ENCODE results near the gene LTBP4. TPM values are rescaled to one million over a fixed set of nuclear protein-coding genes. Genes with fewer than 3 reads are reported as not detected.

Gene LTBP4
- total and polyA plus RNA-seq, 2 donors (not counting 1 experiment from before 2014, with no cell fraction given): 81.2 to 105 TPM

- Mint-ChIP-seq H3K9me3 (ENCODE audit: insufficient read depth) (no peaks in the 10 kb centered on the region), H3K4me1 (peaks cover 17% of the 10 kb centered on the region), H3K27ac (no peak overlapping the region), H3K27me3 (peaks cover 20% of the 10 kb centered on the region), H3K4me3 (peak overlapping the region; percentile 21)
- POLR2A ChIA-PET: interaction anchor here (0.6 kb wide), 1 partner anchor 763 kb away, joined by 4 read pairs; no protein-coding TSS in a partner anchor
- DNase-seq (no peak), ATAC-seq (ENCODE audit: low read depth) (no peak)
- TF ChIP-seq EZH2 (IDR thresholded peaks at IDR 0.05; ENCODE audit: borderline replicate concordance, insufficient read depth, low read depth, low read length, poor library complexity, severe bottlenecking) (no peak), CTCF (IDR thresholded peaks at IDR 0.05) (no peak)
- no peak overlapping the region for H3K27ac ChIP-seq (ENCODE audit: low read length in 2 of 2)
- H3K36me3 ChIP-seq (replicated peaks in 1 of 2; ENCODE audit: control extremely low read depth in 1 of 2, control insufficient read depth in 1 of 2, extremely low read depth in 1 of 2, insufficient read depth in 2 of 2, low read length in 1 of 2): no peaks in the 10 kb centered on the region
- WGBS (ENCODE audit: insufficient coverage): 86% methylated on average over 6 of the region's 14 CpGs
- no peak overlapping the region for H3K4me2 ChIP-seq (replicated peaks; ENCODE audit: low read depth, low read length, poor library complexity, severe bottlenecking)
- intact Hi-C loops (cut with micrococcal nuclease): no loop called here
- no peak overlapping the region for H2AFZ ChIP-seq (ENCODE audit: insufficient read depth, low read depth, low read length, poor library complexity, severe bottlenecking)
- no peaks in the 10 kb centered on the region for H4K20me1 ChIP-seq (ENCODE audit: control insufficient read depth, insufficient read depth, low read length, poor library complexity, severe bottlenecking)
- CTCF ChIA-PET: interaction anchor here (1.5 kb wide), 1 partner anchor 69 kb away, joined by 4 read pairs; no protein-coding TSS in a partner anchor
- no peaks in the 10 kb centered on the region for H3K79me2 ChIP-seq (ENCODE audit: control insufficient read depth, insufficient read depth, low read length)
- peaks cover 21 to 23% of the 10 kb centered on the region in 2 donors for H3K4me1 ChIP-seq (ENCODE audit: control insufficient read depth in 2 of 2, insufficient read depth in 2 of 2, low read length in 2 of 2)
- H3K9me3 ChIP-seq (ENCODE audit: control extremely low read depth in 1 of 3, control insufficient read depth in 2 of 3, insufficient read depth in 1 of 3, low read length in 2 of 3): peaks cover 0 to 8% (median 0%) of the 10 kb centered on the region in 3 donors
- H3K4me3 ChIP-seq (ENCODE audit: control extremely low read depth in 1 of 5, extremely low read depth in 1 of 5, insufficient read depth in 1 of 5, low read depth in 2 of 5, low read length in 4 of 5): no peak overlapping the region
- peaks cover 0 to 46% (median 25%) of the 10 kb centered on the region in 4 experiments for H3K27me3 ChIP-seq (replicated peaks in 1 of 4; ENCODE audit: control extremely low read depth in 1 of 4, control insufficient read depth in 3 of 4, insufficient read depth in 4 of 4, low read length in 3 of 4)
- H3K9ac ChIP-seq (ENCODE audit: low read length): no peak overlapping the region
These were observed 35.2 kb upstream of the LTBP4 start for GRCh38 chr19:40565910-40566495.

- no peak overlapping the region for H3K27ac ChIP-seq (ENCODE audit: low read length in 2 of 2)
- Mint-ChIP-seq H3K4me1 (peaks cover 17% of the 10 kb centered on the region), H3K4me3 (peak overlapping the region; percentile 56), H3K27ac (no peak overlapping the region), H3K27me3 (peaks cover 14% of the 10 kb centered on the region), H3K9me3 (ENCODE audit: insufficient read depth) (no peaks in the 10 kb centered on the region)
- H4K20me1 ChIP-seq (ENCODE audit: control insufficient read depth, insufficient read depth, low read length, poor library complexity, severe bottlenecking): no peaks in the 10 kb centered on the region
- H3K4me2 ChIP-seq (replicated peaks; ENCODE audit: low read depth, low read length, poor library complexity, severe bottlenecking): peak overlapping the region; percentile 79
- H3K4me3 ChIP-seq (ENCODE audit: control extremely low read depth in 1 of 5, extremely low read depth in 1 of 5, insufficient read depth in 1 of 5, low read depth in 2 of 5, low read length in 4 of 5): peak overlapping the region in 3 of 5 experiments; percentile 33 to 48 (median 34)
- no peak for TF ChIP-seq EZH2 (IDR thresholded peaks at IDR 0.05; ENCODE audit: borderline replicate concordance, insufficient read depth, low read depth, low read length, poor library complexity, severe bottlenecking)
- TF ChIP-seq CTCF (IDR thresholded peaks at IDR 0.05): no peak
- 22% methylated on average over 17 of the region's 20 CpGs for WGBS (ENCODE audit: insufficient coverage)
- peaks cover 24 to 27% of the 10 kb centered on the region in 2 donors for H3K4me1 ChIP-seq (ENCODE audit: control insufficient read depth in 2 of 2, insufficient read depth in 2 of 2, low read length in 2 of 2)
- H3K79me2 ChIP-seq (ENCODE audit: control insufficient read depth, insufficient read depth, low read length): no peaks in the 10 kb centered on the region
- H2AFZ ChIP-seq (ENCODE audit: insufficient read depth, low read depth, low read length, poor library complexity, severe bottlenecking): peak overlapping the region; percentile 74
- H3K36me3 ChIP-seq (replicated peaks in 1 of 2; ENCODE audit: control extremely low read depth in 1 of 2, control insufficient read depth in 1 of 2, extremely low read depth in 1 of 2, insufficient read depth in 2 of 2, low read length in 1 of 2): no peaks in the 10 kb centered on the region
- peaks cover 0 to 8% (median 0%) of the 10 kb centered on the region in 3 donors for H3K9me3 ChIP-seq (ENCODE audit: control extremely low read depth in 1 of 3, control insufficient read depth in 2 of 3, insufficient read depth in 1 of 3, low read length in 2 of 3)
- intact Hi-C loops (cut with micrococcal nuclease): no loop called here
- DNase-seq: peak; percentile 12
- peaks cover 0 to 44% (median 25%) of the 10 kb centered on the region in 4 experiments for H3K27me3 ChIP-seq (replicated peaks in 1 of 4; ENCODE audit: control extremely low read depth in 1 of 4, control insufficient read depth in 3 of 4, insufficient read depth in 4 of 4, low read length in 3 of 4)
- H3K9ac ChIP-seq (ENCODE audit: low read length): peak overlapping the region; percentile 41
- ChIA-PET CTCF (interaction anchor here (1.0 to 1.5 kb wide), 3 partner anchors 27 to 68 kb away, joined by 3 to 4 read pairs (median 3); no protein-coding TSS in a partner anchor), POLR2A (no interaction called here)
- no peak for ATAC-seq (ENCODE audit: low read depth)
These were observed 34.0 kb upstream of the LTBP4 start for GRCh38 chr19:40567040-40567749.
